Measurements from ENCODE around the gene KCNG2.

KCNG2 gene

DNA sequence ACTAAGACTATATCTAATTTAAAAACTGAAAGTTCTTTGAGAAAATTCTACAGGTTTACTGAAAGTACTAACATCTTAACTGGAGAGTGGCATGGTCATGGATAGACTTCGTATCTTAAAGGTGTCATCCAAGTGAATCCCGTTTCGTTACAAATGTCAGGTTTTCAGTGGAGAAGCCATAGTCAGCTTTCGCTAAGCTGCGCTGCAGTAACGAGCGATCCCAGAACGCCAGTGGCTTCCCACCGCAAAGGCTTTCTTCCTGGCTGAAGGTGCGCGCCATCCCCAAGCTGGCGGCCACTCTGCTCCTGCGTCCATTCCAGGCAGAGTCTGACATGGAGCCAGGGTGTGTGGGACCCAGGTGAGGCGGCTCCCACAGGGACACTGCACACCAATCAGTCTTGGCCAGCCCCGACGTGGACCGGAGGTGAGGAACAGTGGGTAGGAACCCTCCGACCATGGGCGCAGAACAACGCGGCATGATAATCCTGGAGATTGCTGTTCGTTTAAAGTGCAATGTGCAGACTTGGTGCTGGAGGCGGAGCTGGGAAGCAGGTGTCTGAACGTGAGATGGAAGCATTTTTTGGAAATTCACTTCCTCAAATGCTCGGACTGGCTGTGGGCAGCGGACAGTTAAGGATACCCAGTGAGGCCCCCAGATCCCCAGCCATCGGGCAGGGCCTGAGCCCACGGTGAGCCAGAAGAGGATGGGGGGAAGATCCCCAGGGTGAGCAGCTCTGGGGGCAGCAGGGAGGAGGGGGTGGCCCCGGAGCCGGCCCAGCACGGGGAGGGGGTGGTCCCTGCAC is 27.8 kb upstream of the KCNG2 start:
- Histone ChIP-seq H3K36me3 (replicated peaks in 1 of 2; ENCODE audit: control insufficient read depth in 2 of 2, insufficient read depth in 2 of 2, low read length in 2 of 2) (no peaks in the 10 kb centered on the region), H3K23ac (ENCODE audit: low read depth, low read length, poor library complexity) (peak overlapping the region; percentile 65), H3K4me1 (ENCODE audit: control insufficient read depth in 2 of 2, insufficient read depth in 1 of 2, low read depth in 1 of 2, low read length in 2 of 2) (peaks cover 0 to 8% of the 10 kb centered on the region in 2 donors), H3K27ac (replicated peaks; ENCODE audit: low read length) (peak overlapping the region; percentile 17), H2BK12ac (ENCODE audit: low read length) (peak overlapping the region; percentile 82), H3K14ac (ENCODE audit: low read length) (peak overlapping the region; percentile 51), H3K27me3 (ENCODE audit: control insufficient read depth in 3 of 3, insufficient read depth in 3 of 3, low read depth in 1 of 3, low read length in 3 of 3) (peaks cover 0 to 12% (median 0%) of the 10 kb centered on the region in 3 experiments), H3K4me3 (ENCODE audit: low read length in 2 of 2) (peak overlapping the region in 1 of 2 donors; percentile 22), H2AFZ (ENCODE audit: low read length) (no peak overlapping the region), H3K4ac (ENCODE audit: low read length) (no peak overlapping the region), H3K4me2 (ENCODE audit: insufficient read depth, low read length, poor library complexity, severe bottlenecking) (no peak overlapping the region), H3K18ac (ENCODE audit: low read length) (peak overlapping the region; percentile 69), H3K9ac (ENCODE audit: low read depth, low read length, poor library complexity) (no peak overlapping the region), H2BK120ac (ENCODE audit: low read depth, low read length) (no peak overlapping the region), H2BK15ac (ENCODE audit: low read length) (no peak overlapping the region), H2BK5ac (ENCODE audit: low read length) (peak overlapping the region; percentile 36), H4K8ac (ENCODE audit: low read depth, low read length) (peak overlapping the region; percentile 32), H3K79me1 (ENCODE audit: low read depth, low read length) (peaks cover 1% of the 10 kb centered on the region), H4K91ac (ENCODE audit: low read depth, low read length, poor library complexity) (no peak overlapping the region), H2AK5ac (ENCODE audit: low read depth, low read length) (peak overlapping the region; percentile 74), H3K9me3 (replicated peaks in 1 of 2; ENCODE audit: control insufficient read depth in 2 of 2, insufficient read depth in 1 of 2, low read depth in 1 of 2, low read length in 2 of 2) (peaks cover 5 to 10% of the 10 kb centered on the region in 2 donors)
- WGBS, 2 donors (ENCODE audit: extremely low coverage in 2 of 2, insufficient read length in 2 of 2, insufficient replicate concordance in 1 of 2): no CpG with 5 or more reads among the region's 31 CpGs
- no peak for DNase-seq (ENCODE audit: low spot score)

GRCh38 chr18:79770501-79770815 is 27.3 kb upstream of the KCNG2 start:
- Histone ChIP-seq H2BK5ac (ENCODE audit: low read length) (peak overlapping the region; percentile 50), H3K4me1 (ENCODE audit: control insufficient read depth in 2 of 2, insufficient read depth in 1 of 2, low read depth in 1 of 2, low read length in 2 of 2) (peaks cover 0 to 8% of the 10 kb centered on the region in 2 donors), H3K27ac (replicated peaks; ENCODE audit: low read length) (no peak overlapping the region), H2BK15ac (ENCODE audit: low read length) (no peak overlapping the region), H3K4me2 (ENCODE audit: insufficient read depth, low read length, poor library complexity, severe bottlenecking) (no peak overlapping the region), H3K14ac (ENCODE audit: low read length) (no peak overlapping the region), H3K4me3 (ENCODE audit: low read length in 2 of 2) (no peak overlapping the region), H3K36me3 (replicated peaks in 1 of 2; ENCODE audit: control insufficient read depth in 2 of 2, insufficient read depth in 2 of 2, low read length in 2 of 2) (no peaks in the 10 kb centered on the region), H3K27me3 (ENCODE audit: control insufficient read depth in 3 of 3, insufficient read depth in 3 of 3, low read depth in 1 of 3, low read length in 3 of 3) (peaks cover 0 to 12% (median 0%) of the 10 kb centered on the region in 3 experiments), H3K9ac (ENCODE audit: low read depth, low read length, poor library complexity) (no peak overlapping the region), H3K79me1 (ENCODE audit: low read depth, low read length) (peaks cover 1% of the 10 kb centered on the region), H3K23ac (ENCODE audit: low read depth, low read length, poor library complexity) (no peak overlapping the region), H4K8ac (ENCODE audit: low read depth, low read length) (peak overlapping the region; percentile 23), H4K91ac (ENCODE audit: low read depth, low read length, poor library complexity) (no peak overlapping the region), H2BK120ac (ENCODE audit: low read depth, low read length) (no peak overlapping the region), H3K18ac (ENCODE audit: low read length) (peak overlapping the region; percentile 69), H3K4ac (ENCODE audit: low read length) (no peak overlapping the region), H3K9me3 (replicated peaks in 1 of 2; ENCODE audit: control insufficient read depth in 2 of 2, insufficient read depth in 1 of 2, low read depth in 1 of 2, low read length in 2 of 2) (peaks cover 5 to 10% of the 10 kb centered on the region in 2 donors), H2AK5ac (ENCODE audit: low read depth, low read length) (peak overlapping the region; percentile 52), H2BK12ac (ENCODE audit: low read length) (no peak overlapping the region), H2AFZ (ENCODE audit: low read length) (no peak overlapping the region)
- DNase-seq (ENCODE audit: low spot score): no peak
- no CpG with 5 or more reads among the region's 11 CpGs for WGBS, 2 donors (ENCODE audit: extremely low coverage in 2 of 2, insufficient read length in 2 of 2, insufficient replicate concordance in 1 of 2)

- Histone ChIP-seq H3K9me3 (replicated peaks in 1 of 2; ENCODE audit: control insufficient read depth in 2 of 2, insufficient read depth in 1 of 2, low read depth in 1 of 2, low read length in 2 of 2) (peaks cover 5 to 10% of the 10 kb centered on the region in 2 donors), H2BK12ac (ENCODE audit: low read length) (no peak overlapping the region), H3K4ac (ENCODE audit: low read length) (no peak overlapping the region), H3K18ac (ENCODE audit: low read length) (peak overlapping the region; percentile 69), H4K8ac (ENCODE audit: low read depth, low read length) (peak overlapping the region; percentile 32), H3K4me3 (ENCODE audit: low read length in 2 of 2) (no peak overlapping the region), H2BK120ac (ENCODE audit: low read depth, low read length) (no peak overlapping the region), H2AFZ (ENCODE audit: low read length) (no peak overlapping the region), H2BK5ac (ENCODE audit: low read length) (peak overlapping the region; percentile 50), H2AK5ac (ENCODE audit: low read depth, low read length) (peak overlapping the region; percentile 52), H2BK15ac (ENCODE audit: low read length) (no peak overlapping the region), H3K23ac (ENCODE audit: low read depth, low read length, poor library complexity) (no peak overlapping the region), H3K27ac (replicated peaks; ENCODE audit: low read length) (no peak overlapping the region), H3K4me2 (ENCODE audit: insufficient read depth, low read length, poor library complexity, severe bottlenecking) (no peak overlapping the region), H3K9ac (ENCODE audit: low read depth, low read length, poor library complexity) (peak overlapping the region; percentile 57), H4K91ac (ENCODE audit: low read depth, low read length, poor library complexity) (no peak overlapping the region), H3K79me1 (ENCODE audit: low read depth, low read length) (peaks cover 1% of the 10 kb centered on the region), H3K4me1 (ENCODE audit: control insufficient read depth in 2 of 2, insufficient read depth in 1 of 2, low read depth in 1 of 2, low read length in 2 of 2) (peaks cover 0 to 7% of the 10 kb centered on the region in 2 donors), H3K36me3 (replicated peaks in 1 of 2; ENCODE audit: control insufficient read depth in 2 of 2, insufficient read depth in 2 of 2, low read length in 2 of 2) (no peaks in the 10 kb centered on the region), H3K14ac (ENCODE audit: low read length) (peak overlapping the region; percentile 32), H3K27me3 (ENCODE audit: control insufficient read depth in 3 of 3, insufficient read depth in 3 of 3, low read depth in 1 of 3, low read length in 3 of 3) (peaks cover 0 to 12% (median 0%) of the 10 kb centered on the region in 3 experiments)
- no peak for DNase-seq (ENCODE audit: low spot score)
- WGBS, 2 donors (ENCODE audit: extremely low coverage in 2 of 2, insufficient read length in 2 of 2, insufficient replicate concordance in 1 of 2): no CpG with 5 or more reads among the region's 24 CpGs
Observed at GRCh38 chr18:79770826-79771225, 26.9 kb upstream of the KCNG2 start.

DNA sequence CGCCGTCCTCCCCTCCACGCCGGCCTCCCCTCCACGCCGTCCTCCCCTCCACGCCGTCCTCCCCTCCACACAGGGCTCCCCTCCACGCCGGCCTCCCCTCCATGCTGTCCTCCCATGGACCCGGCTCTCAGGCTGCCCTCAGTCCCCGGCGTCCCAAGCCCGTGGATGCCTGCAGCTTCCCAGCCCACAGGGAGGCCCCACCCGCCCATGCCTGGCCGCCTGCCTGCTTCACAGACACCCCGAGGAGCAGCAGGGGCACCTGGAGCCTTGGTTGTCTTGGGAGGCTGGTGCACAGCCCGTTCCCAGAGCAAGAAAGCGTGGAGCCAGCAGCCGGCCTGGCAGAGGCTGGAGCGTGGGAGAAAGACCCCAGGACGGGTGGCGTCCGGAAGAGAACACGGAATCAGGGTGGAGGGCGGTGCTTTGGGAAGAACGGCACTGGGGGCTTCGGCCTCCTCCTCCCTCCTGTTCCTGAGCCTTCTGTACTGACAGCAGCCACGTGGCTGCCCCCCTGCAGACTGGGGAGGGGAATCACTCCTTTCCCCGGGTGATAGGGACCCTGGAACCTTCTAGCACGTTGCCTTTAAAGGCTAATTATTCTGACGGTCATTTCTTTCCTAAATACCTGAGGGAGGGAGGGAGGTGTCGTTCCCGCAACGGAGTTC is 26.2 kb upstream of the KCNG2 start:
- Histone ChIP-seq H2BK15ac (ENCODE audit: low read length) (peak overlapping the region; percentile 58), H3K27me3 (ENCODE audit: control insufficient read depth in 3 of 3, insufficient read depth in 3 of 3, low read depth in 1 of 3, low read length in 3 of 3) (peaks cover 0 to 12% (median 0%) of the 10 kb centered on the region in 3 experiments), H3K9me3 (replicated peaks in 1 of 2; ENCODE audit: control insufficient read depth in 2 of 2, insufficient read depth in 1 of 2, low read depth in 1 of 2, low read length in 2 of 2) (peaks cover 5 to 10% of the 10 kb centered on the region in 2 donors), H3K4me2 (ENCODE audit: insufficient read depth, low read length, poor library complexity, severe bottlenecking) (no peak overlapping the region), H3K36me3 (replicated peaks in 1 of 2; ENCODE audit: control insufficient read depth in 2 of 2, insufficient read depth in 2 of 2, low read length in 2 of 2) (no peaks in the 10 kb centered on the region), H3K14ac (ENCODE audit: low read length) (peak overlapping the region; percentile 25), H2AK5ac (ENCODE audit: low read depth, low read length) (no peak overlapping the region), H2BK12ac (ENCODE audit: low read length) (no peak overlapping the region), H2BK5ac (ENCODE audit: low read length) (no peak overlapping the region), H3K4ac (ENCODE audit: low read length) (no peak overlapping the region), H3K23ac (ENCODE audit: low read depth, low read length, poor library complexity) (no peak overlapping the region), H3K4me3 (ENCODE audit: low read length in 2 of 2) (no peak overlapping the region), H3K27ac (replicated peaks; ENCODE audit: low read length) (no peak overlapping the region), H3K79me1 (ENCODE audit: low read depth, low read length) (peaks cover 1% of the 10 kb centered on the region), H3K18ac (ENCODE audit: low read length) (peak overlapping the region; percentile 71), H4K91ac (ENCODE audit: low read depth, low read length, poor library complexity) (no peak overlapping the region), H2BK120ac (ENCODE audit: low read depth, low read length) (no peak overlapping the region), H3K9ac (ENCODE audit: low read depth, low read length, poor library complexity) (no peak overlapping the region), H2AFZ (ENCODE audit: low read length) (peak overlapping the region; percentile 7), H4K8ac (ENCODE audit: low read depth, low read length) (peak overlapping the region; percentile 82), H3K4me1 (ENCODE audit: control insufficient read depth in 2 of 2, insufficient read depth in 1 of 2, low read depth in 1 of 2, low read length in 2 of 2) (peaks cover 0 to under 1% of the 10 kb centered on the region in 2 donors)
- no CpG with 5 or more reads among the region's 35 CpGs for WGBS, 2 donors (ENCODE audit: extremely low coverage in 2 of 2, insufficient read length in 2 of 2, insufficient replicate concordance in 1 of 2)
- DNase-seq (ENCODE audit: low spot score): no peak

All from neuronal stem cell (in vitro differentiated cells).